Measurements from ENCODE around the gene FAM217B. TPM values are rescaled to one million over a fixed set of nuclear protein-coding genes. Genes with fewer than 3 reads are reported as not detected.

FAM217B gene
- total and polyA plus RNA-seq, 2 experiments from 2014 or later, result 11.3 to 22.0 TPM

DNA sequence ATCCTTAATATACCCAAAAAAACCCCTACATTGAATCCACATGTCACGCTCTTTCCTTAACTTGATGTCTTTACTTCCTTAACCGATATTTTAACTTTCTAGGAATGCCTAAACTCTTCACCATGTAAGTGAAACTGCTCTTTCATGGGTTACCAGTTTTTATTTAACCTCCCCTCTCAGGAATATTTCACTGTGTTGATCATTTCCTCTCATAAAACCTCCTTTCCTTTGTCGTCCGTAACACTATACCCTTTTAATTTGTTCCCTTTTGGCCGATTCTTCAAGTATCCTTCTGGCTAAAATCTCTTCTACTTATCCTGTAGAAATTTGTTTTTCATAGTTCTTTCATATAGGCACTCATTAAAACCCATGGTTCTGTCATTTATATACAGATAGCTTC lies 31.3 kb upstream of the FAM217B start:
- no peaks in the 10 kb centered on the region for H3K27me3 ChIP-seq
- H3K36me3 ChIP-seq, result no peaks in the 10 kb centered on the region
- no peak for DNase-seq (ENCODE audit: low read depth in 1 of 2, low spot score in 1 of 2)
- no peak overlapping the region for H3K4me3 ChIP-seq
- no peaks in the 10 kb centered on the region for H3K9me3 ChIP-seq (ENCODE audit: low read depth)
- TF ChIP-seq, protein P1, sequence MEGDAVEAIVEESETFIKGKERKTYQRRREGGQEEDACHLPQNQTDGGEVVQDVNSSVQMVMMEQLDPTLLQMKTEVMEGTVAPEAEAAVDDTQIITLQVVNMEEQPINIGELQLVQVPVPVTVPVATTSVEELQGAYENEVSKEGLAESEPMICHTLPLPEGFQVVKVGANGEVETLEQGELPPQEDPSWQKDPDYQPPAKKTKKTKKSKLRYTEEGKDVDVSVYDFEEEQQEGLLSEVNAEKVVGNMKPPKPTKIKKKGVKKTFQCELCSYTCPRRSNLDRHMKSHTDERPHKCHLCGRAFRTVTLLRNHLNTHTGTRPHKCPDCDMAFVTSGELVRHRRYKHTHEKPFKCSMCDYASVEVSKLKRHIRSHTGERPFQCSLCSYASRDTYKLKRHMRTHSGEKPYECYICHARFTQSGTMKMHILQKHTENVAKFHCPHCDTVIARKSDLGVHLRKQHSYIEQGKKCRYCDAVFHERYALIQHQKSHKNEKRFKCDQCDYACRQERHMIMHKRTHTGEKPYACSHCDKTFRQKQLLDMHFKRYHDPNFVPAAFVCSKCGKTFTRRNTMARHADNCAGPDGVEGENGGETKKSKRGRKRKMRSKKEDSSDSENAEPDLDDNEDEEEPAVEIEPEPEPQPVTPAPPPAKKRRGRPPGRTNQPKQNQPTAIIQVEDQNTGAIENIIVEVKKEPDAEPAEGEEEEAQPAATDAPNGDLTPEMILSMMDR (IDR thresholded peaks at IDR 0.05; ENCODE audit: low read depth, low read length), result no peak
- no peak overlapping the region for H3K27ac ChIP-seq
- no peaks in the 10 kb centered on the region for H3K4me1 ChIP-seq (ENCODE audit: low read depth)

DNA sequence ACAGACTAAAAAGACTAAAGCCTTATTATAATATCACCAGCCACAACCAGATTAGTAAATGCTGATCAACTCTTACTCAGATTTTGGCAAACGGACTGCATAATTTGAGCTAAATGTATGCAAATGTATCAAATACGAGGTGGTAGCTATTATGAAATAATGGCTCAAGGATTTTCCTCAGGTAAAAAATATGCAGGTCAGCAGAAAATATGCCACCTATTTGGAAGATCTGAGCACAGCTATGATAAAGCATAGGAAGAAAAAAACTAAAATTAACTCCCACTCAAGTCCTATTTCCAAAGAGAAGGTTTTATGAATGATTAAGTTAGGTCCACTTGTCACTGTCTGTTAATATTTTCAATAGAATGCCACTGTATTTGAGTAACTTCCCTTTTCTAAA lies 29.1 kb upstream of the FAM217B start:
- Histone ChIP-seq H3K27ac (no peak overlapping the region), H3K27me3 (no peaks in the 10 kb centered on the region), H3K9me3 (ENCODE audit: low read depth) (no peaks in the 10 kb centered on the region), H3K4me3 (no peak overlapping the region), H3K4me1 (ENCODE audit: low read depth) (no peaks in the 10 kb centered on the region), H3K36me3 (no peaks in the 10 kb centered on the region)
- TF ChIP-seq, protein P1 (IDR thresholded peaks at IDR 0.05; ENCODE audit: low read depth, low read length), result no peak
- DNase-seq (ENCODE audit: low read depth in 1 of 2, low spot score in 1 of 2), result no peak

DNA sequence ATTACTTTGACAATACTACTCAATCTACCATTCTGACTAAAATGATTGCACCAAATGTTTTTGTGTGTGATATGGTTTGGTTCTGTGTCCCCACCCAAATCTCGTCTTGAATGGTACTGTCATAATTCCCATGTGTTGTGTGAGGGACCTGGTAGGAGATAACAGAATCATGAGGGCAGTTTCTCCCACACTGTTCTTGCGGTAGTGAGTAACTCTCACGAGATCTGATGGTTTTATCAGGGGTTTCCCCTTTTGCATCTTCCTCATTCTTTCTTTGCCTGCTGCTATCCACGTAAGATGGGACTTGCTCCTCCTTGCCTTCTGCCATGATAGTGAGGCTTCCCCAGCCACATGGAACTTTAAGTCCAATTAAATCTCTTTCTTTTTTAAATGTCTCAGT lies 27.6 kb upstream of the FAM217B start:
- no peaks in the 10 kb centered on the region for H3K9me3 ChIP-seq (ENCODE audit: low read depth)

DNA sequence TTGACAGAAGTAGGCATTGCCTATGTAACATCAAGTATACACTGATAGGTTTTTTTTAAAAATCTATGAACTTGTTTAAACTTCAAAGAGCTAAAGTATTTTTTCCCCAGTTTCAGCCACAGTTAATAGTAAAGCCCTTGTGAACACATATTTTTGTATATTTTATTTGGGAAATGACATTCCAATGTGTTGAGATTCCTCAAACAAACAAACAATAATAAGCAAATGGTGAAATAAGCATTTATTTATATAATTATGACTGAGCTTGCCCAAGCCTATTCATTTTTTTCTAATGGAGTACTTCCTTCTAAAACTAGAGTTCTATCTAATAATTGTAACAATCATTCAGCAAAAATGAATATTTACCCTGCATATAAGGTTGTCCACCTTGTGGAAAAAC lies 19.2 kb upstream of the FAM217B start:
- H3K27me3 ChIP-seq, result no peaks in the 10 kb centered on the region
- H3K9me3 ChIP-seq (ENCODE audit: low read depth), result no peaks in the 10 kb centered on the region
- no peaks in the 10 kb centered on the region for H3K4me1 ChIP-seq (ENCODE audit: low read depth)
- no peak overlapping the region for H3K27ac ChIP-seq
- no peaks in the 10 kb centered on the region for H3K36me3 ChIP-seq
- TF ChIP-seq, protein P1 (IDR thresholded peaks at IDR 0.05; ENCODE audit: low read depth, low read length), result no peak
- no peak overlapping the region for H3K4me3 ChIP-seq
- DNase-seq (ENCODE audit: low read depth in 1 of 2, low spot score in 1 of 2), result no peak

More for the DNA sequence above, 27.6 kb upstream of the FAM217B start:
- no peak for DNase-seq (ENCODE audit: low read depth in 1 of 2, low spot score in 1 of 2)
- H3K4me3 ChIP-seq, result no peak overlapping the region
- TF ChIP-seq, protein P1 (IDR thresholded peaks at IDR 0.05; ENCODE audit: low read depth, low read length), result no peak
- H3K27ac ChIP-seq, result no peak overlapping the region
- no peaks in the 10 kb centered on the region for H3K36me3 ChIP-seq
- no peaks in the 10 kb centered on the region for H3K27me3 ChIP-seq
- no peaks in the 10 kb centered on the region for H3K4me1 ChIP-seq (ENCODE audit: low read depth)

DNA sequence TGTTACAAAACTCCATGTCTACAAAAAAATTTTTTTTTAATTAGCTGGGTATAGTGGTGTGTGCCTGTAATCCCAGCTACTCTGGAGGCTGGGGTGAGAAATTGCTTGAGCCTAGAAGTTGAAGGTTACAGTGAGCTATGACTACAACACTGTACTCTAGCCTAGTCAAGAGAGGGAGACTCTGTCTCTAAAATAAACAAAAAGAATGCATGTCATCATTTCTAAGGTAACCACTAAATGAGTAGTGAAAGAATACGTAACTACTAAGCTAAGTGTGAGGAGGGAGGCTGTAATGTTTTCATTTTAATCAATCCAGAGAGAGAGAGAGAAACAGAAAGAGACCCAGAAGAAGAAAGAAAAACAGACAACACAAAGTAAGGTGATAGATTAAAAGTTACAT lies 16.7 kb upstream of the FAM217B start:
- Histone ChIP-seq H3K9me3 (ENCODE audit: low read depth) (no peaks in the 10 kb centered on the region), H3K36me3 (no peaks in the 10 kb centered on the region), H3K27me3 (peaks cover 6% of the 10 kb centered on the region), H3K4me1 (ENCODE audit: low read depth) (no peaks in the 10 kb centered on the region), H3K27ac (no peak overlapping the region), H3K4me3 (no peak overlapping the region)
- TF ChIP-seq, protein P1 (IDR thresholded peaks at IDR 0.05; ENCODE audit: low read depth, low read length), result no peak
- no peak for DNase-seq (ENCODE audit: low read depth in 1 of 2, low spot score in 1 of 2)

DNA sequence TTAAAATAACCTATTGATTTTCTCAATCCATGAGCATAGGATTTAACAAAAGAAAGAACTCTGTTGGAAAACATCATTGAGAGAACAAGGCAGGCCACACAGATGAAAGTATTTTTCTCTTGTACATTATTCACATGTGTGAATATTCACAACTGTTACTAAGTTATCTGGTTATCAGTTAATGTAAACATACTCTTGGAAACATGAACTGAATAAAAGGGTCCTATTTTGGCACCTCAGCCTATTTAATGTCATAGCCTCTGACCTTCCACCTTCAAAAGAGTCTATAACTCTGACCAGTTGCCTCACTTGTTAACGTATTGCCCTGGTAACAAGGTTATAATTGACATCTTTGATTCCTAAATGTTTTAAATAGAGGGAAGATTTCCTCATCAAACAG lies 14.8 kb upstream of the FAM217B start:
- TF ChIP-seq, protein P1 (IDR thresholded peaks at IDR 0.05; ENCODE audit: low read depth, low read length), result no peak
- no peak overlapping the region for H3K4me3 ChIP-seq
- H3K27ac ChIP-seq, result no peak overlapping the region
- no peaks in the 10 kb centered on the region for H3K9me3 ChIP-seq (ENCODE audit: low read depth)
- H3K4me1 ChIP-seq (ENCODE audit: low read depth), result no peaks in the 10 kb centered on the region
- no peaks in the 10 kb centered on the region for H3K36me3 ChIP-seq
- DNase-seq (ENCODE audit: low read depth in 1 of 2, low spot score in 1 of 2), result no peak
- H3K27me3 ChIP-seq, result peaks cover 6% of the 10 kb centered on the region

Measured in cardiac muscle cell (in vitro differentiated cells and primary cell).